Keratinocyte (primary cell): ENCODE data around the gene SERPINB12. TPM values are rescaled to one million over a fixed set of nuclear protein-coding genes. Genes with fewer than 3 reads are reported as not detected.

ENCODE experiments used
- DNase-seq: peaks from one replicate; pipeline ENCODE4 v3.0.0-alpha.2; 2011; ENCODE audit warnings: low read depth, missing footprints, low spot score
- FAIRE-seq: peaks from 2 replicates; lab custom pipeline; 2011; peaks lifted over from hg19 to GRCh38; lab: Jason Lieb, UNC
- H2AFZ ChIP-seq: 2 replicates; pipeline ENCODE4 v1.6.0; 2012; ENCODE audit warnings: low read length, control low read depth, inconsistent platforms; ENCODE audit not compliant: control insufficient read depth
- H3K27ac ChIP-seq: 2 replicates; pipeline ENCODE4 v1.5.1; 2011; ENCODE audit warnings: low read length; ENCODE audit not compliant: control insufficient read depth, insufficient read depth
- H3K27me3 ChIP-seq: 3 replicates; pipeline ENCODE4 v1.6.0; 2011; ENCODE audit warnings: low read length; ENCODE audit not compliant: control insufficient read depth, insufficient read depth; ENCODE audit errors: extremely low read depth
- H3K36me3 ChIP-seq, 2 experiments: 2 replicates in 1 of 2; 3 replicates in 1 of 2; pipeline ENCODE4 v1.5.1; 2011; ENCODE audit warnings: low read length in 2 of 2, mild to moderate bottlenecking in 1 of 2; ENCODE audit not compliant: control insufficient read depth in 2 of 2, insufficient read depth in 2 of 2; ENCODE audit errors: extremely low read depth in 1 of 2
- H3K4me1 ChIP-seq: 3 replicates; pipeline ENCODE4 v1.5.1; 2011; ENCODE audit warnings: low read length; ENCODE audit not compliant: control insufficient read depth, insufficient read depth; ENCODE audit errors: extremely low read depth
- H3K4me2 ChIP-seq: 3 replicates; pipeline ENCODE4 v1.6.0; 2011; ENCODE audit warnings: low read depth, low read length; ENCODE audit not compliant: control insufficient read depth, insufficient read depth; ENCODE audit errors: extremely low read depth
- H3K4me3 ChIP-seq, 3 experiments: fragments of 200-600 bp in 1 of 3; sonication (generic) in 1 of 3; 2 replicates in 2 of 3; 3 replicates in 1 of 3; pipeline ENCODE4 v1.5.1; 2011 to 2016; ENCODE audit warnings: low read length in 3 of 3, mild to moderate bottlenecking in 3 of 3, control low read depth in 2 of 3, inconsistent platforms in 1 of 3, low read depth in 1 of 3, mixed read lengths in 1 of 3, mixed run types in 1 of 3, moderate library complexity in 1 of 3; ENCODE audit not compliant: control insufficient read depth in 2 of 3, insufficient read depth in 2 of 3; ENCODE audit errors: extremely low read depth in 1 of 3
- H3K79me2 ChIP-seq: 2 replicates; pipeline ENCODE4 v1.6.0; 2012; ENCODE audit warnings: low read length; ENCODE audit not compliant: control insufficient read depth, insufficient read depth
- H3K9ac ChIP-seq: 3 replicates; pipeline ENCODE4 v1.6.0; 2011; ENCODE audit warnings: low read length; ENCODE audit not compliant: control insufficient read depth, insufficient read depth; ENCODE audit errors: extremely low read depth
- H3K9me1 ChIP-seq: 3 replicates; pipeline ENCODE4 v1.6.0; 2011; ENCODE audit warnings: low read length; ENCODE audit not compliant: control insufficient read depth, insufficient read depth; ENCODE audit errors: extremely low read depth
- H3K9me3 ChIP-seq: 2 replicates; pipeline ENCODE4 v1.5.1; 2012; ENCODE audit warnings: low read depth, low read length; ENCODE audit not compliant: control insufficient read depth
- H4K20me1 ChIP-seq: 3 replicates; pipeline ENCODE4 v1.6.0; 2011; ENCODE audit warnings: low read length; ENCODE audit not compliant: control insufficient read depth, insufficient read depth; ENCODE audit errors: extremely low read depth
- EZH2 ChIP-seq: IDR thresholded peaks from one replicate; pipeline ENCODE4 v1.6.1; 2012; ENCODE audit warnings: inconsistent platforms, mild to moderate bottlenecking, low read length, moderate library complexity
- dilution Hi-C: fragments of 300-500 bp; cut with MboI; formaldehyde crosslinking; loops from one replicate; pipeline ENCODE4 v1.7.0; 2020; ENCODE audit warnings: low sequenced_read_pairs; ENCODE audit not compliant: extremely low pct_ligation_motif_present
- polyA plus RNA-seq, 5 experiments: library from polyadenylated mRNA; depleted of rRNA in 3 of 5; stranded (reverse) in 3 of 5; stranded (forward) in 1 of 5; unstranded in 1 of 5; fragments of >200 nt; gene quantifications; 1 replicate in 1 of 5; 2 replicates in 3 of 5; 3 replicates in 1 of 5; pipeline versions ENCODE4 v1.2.1 to v1.2.3, GENCODE V29; 2011 to 2012; ENCODE audit warnings: missing spikeins in 2 of 5, low read depth in 1 of 5, low replicate concordance in 1 of 5
- TF ChIP-seq, protein P1 (sequence below), 3 experiments: IDR thresholded peaks in 1 of 3; conservative IDR thresholded peaks in 1 of 3; optimal IDR thresholded peaks in 1 of 3; 2 replicates in 2 of 3; 3 replicates in 1 of 3; pipeline versions ENCODE3 to v1.5.1; 2011; ENCODE audit warnings: low read length in 3 of 3, mild to moderate bottlenecking in 3 of 3, moderate library complexity in 2 of 3, control low read depth in 1 of 3, inconsistent platforms in 1 of 3; ENCODE audit not compliant: insufficient read depth in 2 of 3; ENCODE audit errors: extremely low read depth in 1 of 3

Gene SERPINB12
- polyA plus RNA-seq, 1 donor (not counting 4 experiments of a cell fraction or from before 2014, with no cell fraction given), result 0.10 TPM

DNA sequence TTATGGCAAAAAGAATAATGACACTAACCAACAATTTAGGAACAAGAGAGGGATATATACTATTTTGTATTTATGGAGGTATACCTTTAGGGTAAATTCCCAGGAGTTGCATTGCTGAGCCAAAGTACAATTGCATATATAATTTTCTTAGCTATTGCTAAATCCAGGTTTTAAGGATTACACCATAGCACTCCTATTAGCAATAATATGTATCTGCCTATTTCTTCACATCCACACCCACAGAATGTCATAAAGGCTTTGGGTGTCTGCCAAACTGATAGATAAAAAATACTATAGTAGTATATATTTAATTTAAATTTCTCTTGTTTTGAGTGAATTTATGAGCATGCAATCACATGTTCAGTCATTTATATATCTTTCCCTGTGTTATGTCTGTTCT, 33.5 kb downstream of the SERPINB12 start:
- dilution Hi-C loops, result no loop called here
- FAIRE-seq, result no peak

DNA sequence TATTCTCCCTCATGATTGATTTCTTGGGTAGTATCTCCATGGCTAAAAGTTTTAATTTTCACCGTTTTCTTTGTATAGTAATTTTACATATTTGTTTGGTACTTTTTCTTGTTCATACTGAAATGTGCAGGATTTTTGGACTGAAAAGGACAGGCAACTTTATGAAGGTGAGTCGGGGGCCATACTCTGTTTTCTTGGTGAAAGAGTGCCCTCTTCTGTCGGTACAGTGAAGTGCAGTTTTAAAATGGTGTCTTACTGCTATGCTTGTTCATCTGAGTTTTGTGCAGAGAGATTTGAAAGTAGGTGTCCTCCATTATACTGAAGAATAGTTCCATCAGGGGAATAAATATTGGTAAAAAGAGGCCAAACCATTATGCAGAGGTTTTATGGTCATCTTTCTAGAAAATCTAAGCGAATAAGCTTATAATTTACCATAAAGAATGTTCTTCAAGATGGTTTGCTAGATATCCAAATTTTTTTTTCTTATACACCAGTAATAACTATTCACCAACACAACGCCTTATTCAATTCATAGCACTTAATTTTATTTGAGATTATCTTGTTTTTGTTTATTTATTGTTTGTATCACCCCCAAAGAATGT, 36.3 kb downstream of the SERPINB12 start:
- TF ChIP-seq, protein P1, sequence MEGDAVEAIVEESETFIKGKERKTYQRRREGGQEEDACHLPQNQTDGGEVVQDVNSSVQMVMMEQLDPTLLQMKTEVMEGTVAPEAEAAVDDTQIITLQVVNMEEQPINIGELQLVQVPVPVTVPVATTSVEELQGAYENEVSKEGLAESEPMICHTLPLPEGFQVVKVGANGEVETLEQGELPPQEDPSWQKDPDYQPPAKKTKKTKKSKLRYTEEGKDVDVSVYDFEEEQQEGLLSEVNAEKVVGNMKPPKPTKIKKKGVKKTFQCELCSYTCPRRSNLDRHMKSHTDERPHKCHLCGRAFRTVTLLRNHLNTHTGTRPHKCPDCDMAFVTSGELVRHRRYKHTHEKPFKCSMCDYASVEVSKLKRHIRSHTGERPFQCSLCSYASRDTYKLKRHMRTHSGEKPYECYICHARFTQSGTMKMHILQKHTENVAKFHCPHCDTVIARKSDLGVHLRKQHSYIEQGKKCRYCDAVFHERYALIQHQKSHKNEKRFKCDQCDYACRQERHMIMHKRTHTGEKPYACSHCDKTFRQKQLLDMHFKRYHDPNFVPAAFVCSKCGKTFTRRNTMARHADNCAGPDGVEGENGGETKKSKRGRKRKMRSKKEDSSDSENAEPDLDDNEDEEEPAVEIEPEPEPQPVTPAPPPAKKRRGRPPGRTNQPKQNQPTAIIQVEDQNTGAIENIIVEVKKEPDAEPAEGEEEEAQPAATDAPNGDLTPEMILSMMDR (optimal IDR thresholded peaks at IDR 0.05 in 1 of 3, IDR thresholded peaks at IDR 0.05 in 1 of 3, conservative IDR thresholded peaks at IDR 0.05 in 1 of 3; ENCODE audit: extremely low read depth in 1 of 3, insufficient read depth in 2 of 3, low read length in 3 of 3), result peak; percentile 67 to 82 (median 81)
- TF ChIP-seq EZH2, result no peak
- no peak overlapping the region for H2AFZ ChIP-seq
- H3K4me2 ChIP-seq, result no peak overlapping the region
- peak; percentile 60 for FAIRE-seq
- H3K36me3 ChIP-seq, result no peaks in the 10 kb centered on the region
- H3K27ac ChIP-seq, result no peak overlapping the region
- no peaks in the 10 kb centered on the region for H3K9me1 ChIP-seq
- no peaks in the 10 kb centered on the region for H4K20me1 ChIP-seq
- no peak overlapping the region for H3K4me3 ChIP-seq
- dilution Hi-C loops, result no loop called here
- H3K79me2 ChIP-seq, result no peaks in the 10 kb centered on the region
- H3K9ac ChIP-seq, result no peak overlapping the region
- H3K4me1 ChIP-seq, result no peaks in the 10 kb centered on the region
- H3K27me3 ChIP-seq, result no peaks in the 10 kb centered on the region
- H3K9me3 ChIP-seq, result no peaks in the 10 kb centered on the region
- no peak for DNase-seq

More for the DNA sequence above, 33.5 kb downstream of the SERPINB12 start:
- Histone ChIP-seq H4K20me1 (no peaks in the 10 kb centered on the region), H3K9me1 (no peaks in the 10 kb centered on the region), H2AFZ (no peak overlapping the region), H3K36me3 (no peaks in the 10 kb centered on the region), H3K4me3 (no peak overlapping the region), H3K4me2 (no peak overlapping the region), H3K27ac (no peak overlapping the region), H3K27me3 (no peaks in the 10 kb centered on the region), H3K9ac (no peak overlapping the region), H3K79me2 (no peaks in the 10 kb centered on the region), H3K4me1 (peaks cover 3% of the 10 kb centered on the region), H3K9me3 (no peaks in the 10 kb centered on the region)
- DNase-seq, result no peak
- no peak for TF ChIP-seq EZH2
- TF ChIP-seq, protein P1 (optimal IDR thresholded peaks at IDR 0.05 in 1 of 3, IDR thresholded peaks at IDR 0.05 in 1 of 3, conservative IDR thresholded peaks at IDR 0.05 in 1 of 3; ENCODE audit: extremely low read depth in 1 of 3, insufficient read depth in 2 of 3, low read length in 3 of 3), result no peak
